K562 (cell line): ENCODE data around the gene SS18L1. TPM values are rescaled to one million over a fixed set of nuclear protein-coding genes. Genes with fewer than 3 reads are reported as not detected.

ENCODE experiments used
- ARHGAP35 ChIP-seq: fragments of 450-650 bp; IDR thresholded peaks from 2 replicates; pipeline ENCODE4 v1.6.1; 2018; ENCODE audit not compliant: partially characterized antibody
- C11orf30 ChIP-seq: fragments of 450-650 bp; IDR thresholded peaks from 2 replicates; pipeline ENCODE4 v1.6.1; 2016; ENCODE audit warnings: low read depth, mild to moderate bottlenecking
- E2F1 ChIP-seq: sonication (generic); formaldehyde crosslinking; IDR thresholded peaks from 2 replicates; pipeline ENCODE4 v1.8.1; 2023; ENCODE audit warnings: mild to moderate bottlenecking, missing genetic modification reagents, moderate library complexity
- EHMT2 ChIP-seq: fragments of 450-650 bp; IDR thresholded peaks from 2 replicates; pipeline ENCODE4 v1.6.1; 2018; ENCODE audit warnings: antibody characterized with exemption
- GABPB1 ChIP-seq: sonication (generic); formaldehyde crosslinking; IDR thresholded peaks from 2 replicates; pipeline ENCODE4 v1.8.0; 2022; ENCODE audit warnings: mild to moderate bottlenecking, missing genetic modification reagents
- GTF2F1 ChIP-seq: IDR thresholded peaks from 2 replicates; pipeline ENCODE4 v1.6.1; 2011; ENCODE audit warnings: low read depth, low read length, improper control_type of control experiment
- HDAC8 ChIP-seq: fragments of 450-650 bp; IDR thresholded peaks from 2 replicates; pipeline ENCODE4 v1.6.1; 2016; ENCODE audit warnings: mild to moderate bottlenecking, missing genetic modification characterization, moderate library complexity, missing compliant biosample characterization
- HMGXB4 ChIP-seq: sonication (generic); formaldehyde crosslinking; IDR thresholded peaks from 2 replicates; pipeline ENCODE4 v1.8.1; 2023; ENCODE audit warnings: mild to moderate bottlenecking, missing genetic modification reagents
- ILF3 ChIP-seq: fragments of 450-650 bp; IDR thresholded peaks from 2 replicates; pipeline ENCODE4 v1.6.1; 2018; ENCODE audit warnings: antibody characterized with exemption, mild to moderate bottlenecking, moderate library complexity, borderline replicate concordance
- KLF16 ChIP-seq: IDR thresholded peaks from 2 replicates; pipeline ENCODE4 v1.6.1; 2016; ENCODE audit warnings: antibody characterized with exemption
- MXI1 ChIP-seq: IDR thresholded peaks from 2 replicates; pipeline ENCODE4 v1.6.1; 2011; ENCODE audit warnings: low read depth, mild to moderate bottlenecking, improper control_type of control experiment, low read length
- MYNN ChIP-seq, 2 experiments: sonication (generic); formaldehyde crosslinking in 1 of 2; IDR thresholded peaks; 2 replicates each; pipeline versions ENCODE4 v1.5.0 to v1.6.1; 2016 to 2020; ENCODE audit warnings: antibody characterized with exemption in 1 of 2, missing genetic modification reagents in 1 of 2
- NCOA6 ChIP-seq: fragments of 450-650 bp; IDR thresholded peaks from 2 replicates; pipeline ENCODE4 v1.6.1; 2017; ENCODE audit warnings: mild to moderate bottlenecking
- NFE2 ChIP-seq: IDR thresholded peaks from 2 replicates; pipeline ENCODE4 v1.6.1; 2014; ENCODE audit warnings: antibody characterized with exemption, low read depth
- NR2C1 ChIP-seq, 2 experiments: fragments of 450-650 bp; IDR thresholded peaks; 2 replicates each; pipeline ENCODE4 v1.6.1; 2017; ENCODE audit warnings: mild to moderate bottlenecking in 2 of 2, antibody characterized with exemption in 1 of 2, inconsistent platforms in 1 of 2, missing compliant biosample characterization in 1 of 2, missing genetic modification characterization in 1 of 2
- PHF21A ChIP-seq: fragments of 450-650 bp; IDR thresholded peaks from 2 replicates; pipeline ENCODE4 v1.6.1; 2017; ENCODE audit warnings: low read depth, borderline replicate concordance
- RBM25 ChIP-seq: fragments of 200-400 bp; formaldehyde crosslinking; IDR thresholded peaks from 2 replicates; pipeline ENCODE4 v1.6.1; 2018; ENCODE audit warnings: low read length, low read depth, moderate library complexity; ENCODE audit not compliant: severe bottlenecking
- RBM39 ChIP-seq: fragments of 200-400 bp; formaldehyde crosslinking; optimal IDR thresholded peaks from 2 replicates; pipeline ENCODE3; 2018; ENCODE audit warnings: low read depth, low read length
- SMARCB1 ChIP-seq: IDR thresholded peaks from 2 replicates; pipeline ENCODE4 v1.6.1; 2011; ENCODE audit warnings: improper control_type of control experiment, low read depth; ENCODE audit not compliant: insufficient read length
- SOX6 ChIP-seq: fragments of 450-650 bp; IDR thresholded peaks from 2 replicates; pipeline ENCODE4 v1.6.1; 2014; ENCODE audit warnings: mild to moderate bottlenecking
- SRF ChIP-seq, 2 experiments: fragments of 250-450, 450-650 bp in 1 of 2; sonication (Bioruptor Pico) in 1 of 2; sonication (generic) in 1 of 2; formaldehyde crosslinking; IDR thresholded peaks; 2 replicates each; pipeline versions ENCODE4 v1.5.0 to v1.5.1; 2020 to 2022; ENCODE audit warnings: mild to moderate bottlenecking in 1 of 2, missing genetic modification reagents in 1 of 2
- THAP7 ChIP-seq: fragments of 250-450 bp; sonication (Bioruptor Pico); IDR thresholded peaks from 2 replicates; pipeline ENCODE4 v1.5.0; 2021
- XRCC3 ChIP-seq: fragments of 450-650 bp; IDR thresholded peaks from 2 replicates; pipeline ENCODE4 v1.6.1; 2017; ENCODE audit warnings: mild to moderate bottlenecking, moderate library complexity
- ZEB2 ChIP-seq: fragments of 450-650 bp; IDR thresholded peaks from 2 replicates; pipeline ENCODE4 v1.6.1; 2016
- ZNF24 ChIP-seq: fragments of 450-650 bp; IDR thresholded peaks from 2 replicates; pipeline ENCODE4 v1.6.1; 2016
- ZNF274 ChIP-seq: IDR thresholded peaks from 2 replicates; pipeline ENCODE4 v1.6.1; 2011; ENCODE audit warnings: low read depth, mild to moderate bottlenecking, low read length, moderate library complexity, borderline replicate concordance
- ZNF316 ChIP-seq: fragments of 450-650 bp; IDR thresholded peaks from 2 replicates; pipeline ENCODE4 v1.6.1; 2016
- ZNF583 ChIP-seq: fragments of 250-450 bp; sonication (Bioruptor Pico); IDR thresholded peaks from 2 replicates; pipeline ENCODE4 v1.4.0; 2020
- polyA plus RNA-seq, 8 experiments: library from polyadenylated mRNA; depleted of rRNA in 4 of 8; stranded (reverse) in 5 of 8; unstranded in 3 of 8; fragments of >200 nt; fragmentation: Nextera tagmentation in 2 of 8; fragmentation: Illumina TruSeq in 1 of 8; extraction: Ambion mirVana in 2 of 8; extraction: Trizol in 1 of 8; gene quantifications; 2 replicates each; pipeline versions ENCODE4 v1.2.1 to v1.2.3, GENCODE V29; 2011 to 2014; ENCODE audit warnings: inconsistent platforms in 1 of 8, missing spikeins in 1 of 8
- total RNA-seq, 7 experiments: library from RNA; depleted of rRNA in 6 of 7; stranded (reverse); fragments of >200 nt in 6 of 7; fragmentation: Illumina TruSeq in 2 of 7; extraction: Trizol in 2 of 7; gene quantifications; 2 replicates each; pipeline versions ENCODE4 v1.2.1 to v1.2.3, GENCODE V29; 2011 to 2021; ENCODE audit warnings: low replicate concordance in 1 of 7

SS18L1 gene
- total and polyA plus RNA-seq, 9 of the 15 experiments (the other 6 are each of a cell fraction or from before 2014, with no cell fraction given): 2.7 to 28.3 (median 15.1) TPM

- TF ChIP-seq HMGXB4 (CRISPR knock-in tag) (0 out of 2 replicates have a peak, but pooled peaks have one; percentile 6), ILF3 (no peak), SMARCB1 (no peak), KLF16 (no peak), RBM39 (no peak), PHF21A (no peak), C11orf30 (no peak), HDAC8 (no peak), ZNF274 (no peak), MXI1 (no peak; the same call in 1 of the 2 replicates), GABPB1 (peak; percentile 40; the same call in 1 of the 2 replicates), RBM25 (peak; percentile 95), ARHGAP35 (no peak), THAP7 (CRISPR knock-in tag) (no peak), XRCC3 (no peak), SRF (CRISPR knock-in tag; IDR thresholded peaks at IDR 0.05) (no peak), NR2C1 (IDR thresholded peaks at IDR 0.05) (no peak), NR2C1 (tag; IDR thresholded peaks at IDR 0.05) (no peak), EHMT2 (no peak), ZNF316 (no peak), NFE2 (no peak), GTF2F1 (no peak), NCOA6 (no peak), SOX6 (no peak), E2F1 (CRISPR knock-in tag) (no peak), MYNN (IDR thresholded peaks at IDR 0.05) (peak; percentile 45; the same call in 1 of the 2 replicates), MYNN (CRISPR knock-in tag; IDR thresholded peaks at IDR 0.05) (no peak), ZNF583 (CRISPR knock-in tag) (no peak), ZNF24 (no peak), ZEB2 (no peak)
Observed at GRCh38 chr20:62121776-62122653, 21.6 kb upstream of the SS18L1 start, which contains the start of gene LSM14B (continued).
